B cell (primary cell): Measurements from ENCODE around the gene ZP1. TPM values are rescaled to one million over a fixed set of nuclear protein-coding genes. Genes with fewer than 3 reads are reported as not detected.

Experiments used
- ATAC-seq: fragments of 200-7000 bp; cut with Tn5 transposase; one replicate; pipeline ENCODE4 v1.10.0; 2021; ENCODE audit warnings: low read depth, mild to moderate bottlenecking, moderate number of reproducible peaks, moderate library complexity
- CTCF ChIA-PET: fragments of 350-600 bp; sonication (Branson Sonifier 250); formaldehyde crosslinking; loops from one replicate; lab custom pipeline; 2021; ENCODE audit warnings: antibody characterized with exemption, inconsistent platforms; lab: Charles Lee
- POLR2A ChIA-PET: fragments of 350-600 bp; sonication (Branson Sonifier 250); formaldehyde crosslinking; loops from one replicate; lab custom pipeline; 2021; ENCODE audit warnings: antibody characterized with exemption; lab: Charles Lee
- DNase-seq: peaks from one replicate; pipeline ENCODE4 v3.0.0; 2013
- H2AFZ ChIP-seq: 2 replicates; pipeline ENCODE4 v1.6.1; 2012; ENCODE audit warnings: mild to moderate bottlenecking, low read depth, low read length; ENCODE audit not compliant: insufficient read depth, poor library complexity, severe bottlenecking
- H3K27ac ChIP-seq, 2 donors: 1 replicate in 1 of 2; 2 replicates in 1 of 2; pipeline ENCODE4 v1.5.1; 2012 to 2013; ENCODE audit warnings: low read length in 2 of 2, mild to moderate bottlenecking in 2 of 2, moderate library complexity in 1 of 2
- H3K27me3 ChIP-seq, 4 experiments: fragments of 200-600 bp in 1 of 4; sonication (generic) in 1 of 4; replicated peaks in 1 of 4; 1 replicate in 2 of 4; 2 replicates in 2 of 4; pipeline versions ENCODE4 v1.6.1 to v1.7.0; 2013 to 2016; ENCODE audit warnings: low read length in 3 of 4, mild to moderate bottlenecking in 2 of 4, mixed read lengths in 1 of 4, moderate library complexity in 1 of 4; ENCODE audit not compliant: insufficient read depth in 4 of 4, control insufficient read depth in 3 of 4; ENCODE audit errors: control extremely low read depth in 1 of 4
- H3K36me3 ChIP-seq, 2 experiments: replicated peaks in 1 of 2; 1 replicate in 1 of 2; 2 replicates in 1 of 2; pipeline versions ENCODE4 v1.6.1 to v1.7.1; 2013; ENCODE audit warnings: low read length in 1 of 2; ENCODE audit not compliant: insufficient read depth in 2 of 2, control insufficient read depth in 1 of 2; ENCODE audit errors: control extremely low read depth in 1 of 2, extremely low read depth in 1 of 2
- H3K4me1 ChIP-seq, 2 donors: fragments of 200-600 bp in 1 of 2; sonication (generic) in 1 of 2; 1 replicate in 1 of 2; 2 replicates in 1 of 2; pipeline versions ENCODE4 v1.5.1 to v1.6.1; 2013 to 2017; ENCODE audit warnings: low read length in 2 of 2; ENCODE audit not compliant: control insufficient read depth in 2 of 2, insufficient read depth in 2 of 2
- H3K4me2 ChIP-seq: replicated peaks from 2 replicates; pipeline ENCODE3; 2012; ENCODE audit warnings: mild to moderate bottlenecking, low read depth, low read length; ENCODE audit not compliant: poor library complexity, severe bottlenecking
- H3K4me3 ChIP-seq, 5 experiments: fragments of 200-600 bp in 1 of 5; sonication (generic) in 1 of 5; 1 replicate in 3 of 5; 2 replicates in 2 of 5; pipeline versions ENCODE4 v1.5.1 to v1.7.0; 2011 to 2016; ENCODE audit warnings: low read length in 4 of 5, mild to moderate bottlenecking in 4 of 5, low read depth in 2 of 5, control low read depth in 1 of 5, moderate library complexity in 1 of 5; ENCODE audit not compliant: insufficient read depth in 1 of 5; ENCODE audit errors: control extremely low read depth in 1 of 5, extremely low read depth in 1 of 5
- H3K79me2 ChIP-seq: fragments of 200-600 bp; sonication (generic); one replicate; pipeline ENCODE4 v1.6.0; 2016; ENCODE audit warnings: low read length; ENCODE audit not compliant: control insufficient read depth, insufficient read depth
- H3K9ac ChIP-seq: fragments of 200-600 bp; sonication (generic); 2 replicates; pipeline ENCODE4 v1.6.1; 2017; ENCODE audit warnings: mild to moderate bottlenecking, low read length, moderate library complexity
- H3K9me3 ChIP-seq, 3 donors: one replicate each; pipeline versions ENCODE4 v1.6.1 to v1.7.1; 2013; ENCODE audit warnings: low read length in 2 of 3; ENCODE audit not compliant: control insufficient read depth in 2 of 3, insufficient read depth in 1 of 3; ENCODE audit errors: control extremely low read depth in 1 of 3
- H4K20me1 ChIP-seq: 2 replicates; pipeline ENCODE4 v1.6.0; 2012; ENCODE audit warnings: mild to moderate bottlenecking, low read length; ENCODE audit not compliant: insufficient read depth, control insufficient read depth, poor library complexity, severe bottlenecking
- H3K27ac Mint-ChIP-seq: one replicate; pipeline ENCODE4 v1.8.0; 2021; ENCODE audit warnings: mixed read lengths
- H3K27me3 Mint-ChIP-seq: one replicate; pipeline ENCODE4 v1.8.0; 2021; ENCODE audit warnings: mixed read lengths
- H3K4me1 Mint-ChIP-seq: one replicate; pipeline ENCODE4 v1.8.0; 2021; ENCODE audit warnings: mixed read lengths
- H3K4me3 Mint-ChIP-seq: one replicate; pipeline ENCODE4 v1.8.0; 2021; ENCODE audit warnings: mixed read lengths
- H3K9me3 Mint-ChIP-seq: one replicate; pipeline ENCODE4 v1.8.0; 2022; ENCODE audit warnings: mixed read lengths; ENCODE audit not compliant: insufficient read depth
- EZH2 ChIP-seq: IDR thresholded peaks from 2 replicates; pipeline ENCODE4 v1.6.1; 2012; ENCODE audit warnings: borderline replicate concordance, low read depth, mild to moderate bottlenecking, moderate library complexity, low read length; ENCODE audit not compliant: insufficient read depth, poor library complexity, severe bottlenecking
- WGBS: methylation state at CpG from one replicate; pipeline ENCODE4 v1.1.5; 2013; ENCODE audit warnings: missing lambda C conversion rate; ENCODE audit not compliant: insufficient coverage; 5-methylcytosine and 5-hydroxymethylcytosine counted together
- intact Hi-C: fragments of 100-400 bp; cut with micrococcal nuclease; formaldehyde crosslinking; loops from one replicate; pipeline ENCODE4 v1.10.0; 2022
- polyA plus RNA-seq: library from polyadenylated mRNA; depleted of rRNA; stranded (reverse); fragments of >200 nt; gene quantifications from 2 replicates; pipeline ENCODE4 v1.2.3, GENCODE V29; 2012
- total RNA-seq, 2 donors: library from RNA; stranded (reverse); fragments of 120-200 nt in 1 of 2; gene quantifications; 1 replicate in 1 of 2; 2 replicates in 1 of 2; pipeline versions ENCODE4 v1.2.3 to v1.2.4, GENCODE V29; 2013 to 2022
- TF ChIP-seq, protein P1 (sequence below): fragments of 200-600 bp; IDR thresholded peaks from one replicate; pipeline ENCODE4 v1.8.0; 2022; ENCODE audit warnings: antibody characterized with exemption, mild to moderate bottlenecking

ZP1 gene
- total and polyA plus RNA-seq, 2 donors (not counting 1 experiment from before 2014, with no cell fraction given): 0.06 TPM; not detected in 1

- Histone ChIP-seq H4K20me1 (no peaks in the 10 kb centered on the region), H3K9ac (no peak overlapping the region), H3K4me2 (no peak overlapping the region), H3K4me3 (no peak overlapping the region), H3K36me3 (peaks cover 0 to 21% of the 10 kb centered on the region in 2 experiments), H3K9me3 (no peaks in the 10 kb centered on the region), H3K79me2 (no peaks in the 10 kb centered on the region), H3K27me3 (peaks cover 0 to under 1% (median 0%) of the 10 kb centered on the region in 4 experiments), H3K4me1 (peaks cover 4 to 7% of the 10 kb centered on the region in 2 donors), H2AFZ (no peak overlapping the region), H3K27ac (no peak overlapping the region)
- Mint-ChIP-seq H3K27me3 (no peaks in the 10 kb centered on the region), H3K9me3 (no peaks in the 10 kb centered on the region), H3K27ac (no peak overlapping the region), H3K4me1 (peaks cover 9% of the 10 kb centered on the region), H3K4me3 (no peak overlapping the region)
- CTCF ChIA-PET: interaction anchor here (0.8 to 1.6 kb wide), 4 partner anchors 24 to 44 kb away, joined by 4 to 5 read pairs (median 4); no protein-coding TSS in a partner anchor
- DNase-seq (no peak), ATAC-seq (no peak)
- WGBS: 46% methylated on average over 3 of the region's 8 CpGs
- TF ChIP-seq, protein P1, sequence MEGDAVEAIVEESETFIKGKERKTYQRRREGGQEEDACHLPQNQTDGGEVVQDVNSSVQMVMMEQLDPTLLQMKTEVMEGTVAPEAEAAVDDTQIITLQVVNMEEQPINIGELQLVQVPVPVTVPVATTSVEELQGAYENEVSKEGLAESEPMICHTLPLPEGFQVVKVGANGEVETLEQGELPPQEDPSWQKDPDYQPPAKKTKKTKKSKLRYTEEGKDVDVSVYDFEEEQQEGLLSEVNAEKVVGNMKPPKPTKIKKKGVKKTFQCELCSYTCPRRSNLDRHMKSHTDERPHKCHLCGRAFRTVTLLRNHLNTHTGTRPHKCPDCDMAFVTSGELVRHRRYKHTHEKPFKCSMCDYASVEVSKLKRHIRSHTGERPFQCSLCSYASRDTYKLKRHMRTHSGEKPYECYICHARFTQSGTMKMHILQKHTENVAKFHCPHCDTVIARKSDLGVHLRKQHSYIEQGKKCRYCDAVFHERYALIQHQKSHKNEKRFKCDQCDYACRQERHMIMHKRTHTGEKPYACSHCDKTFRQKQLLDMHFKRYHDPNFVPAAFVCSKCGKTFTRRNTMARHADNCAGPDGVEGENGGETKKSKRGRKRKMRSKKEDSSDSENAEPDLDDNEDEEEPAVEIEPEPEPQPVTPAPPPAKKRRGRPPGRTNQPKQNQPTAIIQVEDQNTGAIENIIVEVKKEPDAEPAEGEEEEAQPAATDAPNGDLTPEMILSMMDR: no peak
- no peak for TF ChIP-seq EZH2
- intact Hi-C loops: no loop called here
- POLR2A ChIA-PET: no interaction called here
Observed at GRCh38 chr11:60854847-60855725, 12.3 kb upstream of the ZP1 start.
